ENCODE measurements around the gene PTTG2.
"Not testable (repeated sequence)": the region's sequence is repeated elsewhere in the genome, so short reads cannot be mapped to it uniquely, and the experiment has no call there.

PTTG2 gene

GRCh38 chr4:37973441-37973840 is 13.2 kb downstream of the PTTG2 start:
- no peak for TF ChIP-seq CTCF (conservative IDR thresholded peaks at IDR 0.05)
- H3K27ac ChIP-seq = no peak overlapping the region

- H3K27ac ChIP-seq = not testable (repeated sequence)
Measured at GRCh38 chr4:37975321-37975822, 15.2 kb downstream of the PTTG2 start.

- H3K27ac ChIP-seq = peak overlapping the region; percentile 77; the same call in 1 of the 2 replicates
- TF ChIP-seq CTCF (conservative IDR thresholded peaks at IDR 0.05) = no peak
Measured at GRCh38 chr4:37976507-37976906, 16.3 kb downstream of the PTTG2 start.

GRCh38 chr4:37976991-37977470 is 16.8 kb downstream of the PTTG2 start:
- no peak for TF ChIP-seq CTCF (conservative IDR thresholded peaks at IDR 0.05)
- peak overlapping the region; percentile 77 for H3K27ac ChIP-seq

GRCh38 chr4:37977471-37978247 is 17.5 kb downstream of the PTTG2 start:
- H3K27ac ChIP-seq = peak overlapping the region; percentile 77
- peak; percentile 94 for TF ChIP-seq CTCF (conservative IDR thresholded peaks at IDR 0.05)

GRCh38 chr4:37978248-37978924 is 18.2 kb downstream of the PTTG2 start:
- no peak for TF ChIP-seq CTCF (conservative IDR thresholded peaks at IDR 0.05)
- peak overlapping the region; percentile 77; the same call in 1 of the 2 replicates for H3K27ac ChIP-seq

- TF ChIP-seq CTCF (conservative IDR thresholded peaks at IDR 0.05) = no peak
- H3K27ac ChIP-seq = no peak overlapping the region
Measured at GRCh38 chr4:37980246-37980645, 20.0 kb downstream of the PTTG2 start.
